HL-60 (cell line): ENCODE measurements around the gene LY6G5B.

Source experiments
- DNase-seq, 2 experiments: peaks; one replicate each; pipeline ENCODE4 v3.0.0-alpha.2; 2010 to 2020; ENCODE audit warnings: low read depth in 1 of 2, low spot score in 1 of 2
- H3K27ac ChIP-seq: fragments of 250-450 bp; sonication (Bioruptor Pico); replicated peaks from 2 replicates; pipeline ENCODE4 v1.5.1; 2020; ENCODE audit warnings: mild to moderate bottlenecking, moderate library complexity
- H3K27me3 ChIP-seq: fragments of 250-450 bp; sonication (Bioruptor Pico); 2 replicates; pipeline ENCODE4 v1.5.1; 2021; ENCODE audit warnings: mild to moderate bottlenecking, moderate library complexity; ENCODE audit not compliant: insufficient read depth, poor library complexity, severe bottlenecking
- H3K4me3 ChIP-seq: replicated peaks from 2 replicates; pipeline ENCODE4 v1.5.1; 2011; ENCODE audit warnings: mild to moderate bottlenecking, control low read depth, low read length; ENCODE audit not compliant: insufficient read depth
- GABPA ChIP-seq: IDR thresholded peaks from 2 replicates; pipeline ENCODE4 v1.6.1; 2012; ENCODE audit warnings: low read depth
- POLR2AphosphoS5 ChIP-seq: IDR thresholded peaks from 2 replicates; pipeline ENCODE4 v1.6.1; 2012; ENCODE audit warnings: low read depth
- SPI1 ChIP-seq: IDR thresholded peaks from 2 replicates; pipeline ENCODE4 v1.6.1; 2012; ENCODE audit warnings: low read depth, mild to moderate bottlenecking, borderline replicate concordance
- TF ChIP-seq, protein P1 (sequence below): IDR thresholded peaks from 2 replicates; pipeline ENCODE4 v1.6.1; 2012; ENCODE audit warnings: low read depth; ENCODE audit not compliant: insufficient replicate concordance
- TF ChIP-seq, protein P2 (sequence below): IDR thresholded peaks from one replicate; pipeline ENCODE4 v1.5.1; 2011; ENCODE audit warnings: low read length, control low read depth, inconsistent platforms; ENCODE audit not compliant: insufficient read depth

The LY6G5B gene

GRCh38 chr6:31702405-31702818 lies 32.6 kb downstream of the LY6G5B start:
- H3K27ac ChIP-seq = peak overlapping the region; percentile 96

DNA sequence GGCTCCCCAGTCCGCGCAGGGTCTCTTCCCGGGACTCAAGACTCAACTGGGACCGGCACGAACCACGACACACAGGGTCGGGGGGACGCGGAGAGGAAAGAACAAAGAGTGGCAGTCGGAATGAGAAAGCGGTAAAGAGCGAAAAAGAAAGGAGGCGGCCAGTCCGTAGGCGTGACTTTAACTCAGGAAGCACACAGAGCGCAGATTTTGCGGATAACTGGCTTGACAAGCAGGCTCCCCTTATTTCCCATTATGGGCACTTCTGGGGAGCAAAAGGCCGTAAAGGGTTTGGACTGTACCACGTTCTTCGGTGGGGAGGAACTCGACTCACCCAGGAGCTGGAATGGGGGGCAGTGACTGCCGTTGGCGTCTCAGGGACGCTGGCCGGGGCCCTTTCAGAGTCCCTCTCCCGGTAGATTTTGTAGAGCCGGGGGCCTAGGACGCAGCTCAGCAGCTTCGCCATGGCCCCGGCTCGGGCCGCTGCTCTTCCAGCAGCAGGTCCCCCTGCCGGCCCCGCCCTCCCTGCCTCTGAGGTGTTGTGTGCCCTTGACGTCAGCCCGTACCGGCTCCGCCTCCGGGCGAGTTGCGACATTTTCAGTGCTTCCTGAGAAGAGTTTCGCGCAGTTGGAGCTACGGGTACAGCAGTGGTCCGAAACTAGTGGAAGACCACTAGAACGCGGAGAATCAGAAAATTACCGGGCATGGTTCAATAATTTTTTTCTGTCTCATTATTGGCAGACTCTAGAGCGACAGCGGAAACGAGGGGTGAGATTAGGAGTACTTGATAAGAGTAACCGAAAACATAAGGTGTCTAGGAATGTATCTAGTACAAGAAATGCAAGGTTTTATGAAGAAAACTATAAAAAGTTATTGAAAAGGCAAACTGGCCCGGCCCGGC lies 33.3 kb downstream of the LY6G5B start, which contains the start of gene ABHD16A:
Gene ABHD16A (minus strand): TSS at position 506 of the 898 bp plus-strand sequence. CDS start 43 bp downstream, at position 463.
- H3K4me3 ChIP-seq = peak within 1 kb of the TSS; percentile 64
- peak within 1 kb of the TSS; percentile 96 for H3K27ac ChIP-seq
- TF ChIP-seq, protein P1, sequence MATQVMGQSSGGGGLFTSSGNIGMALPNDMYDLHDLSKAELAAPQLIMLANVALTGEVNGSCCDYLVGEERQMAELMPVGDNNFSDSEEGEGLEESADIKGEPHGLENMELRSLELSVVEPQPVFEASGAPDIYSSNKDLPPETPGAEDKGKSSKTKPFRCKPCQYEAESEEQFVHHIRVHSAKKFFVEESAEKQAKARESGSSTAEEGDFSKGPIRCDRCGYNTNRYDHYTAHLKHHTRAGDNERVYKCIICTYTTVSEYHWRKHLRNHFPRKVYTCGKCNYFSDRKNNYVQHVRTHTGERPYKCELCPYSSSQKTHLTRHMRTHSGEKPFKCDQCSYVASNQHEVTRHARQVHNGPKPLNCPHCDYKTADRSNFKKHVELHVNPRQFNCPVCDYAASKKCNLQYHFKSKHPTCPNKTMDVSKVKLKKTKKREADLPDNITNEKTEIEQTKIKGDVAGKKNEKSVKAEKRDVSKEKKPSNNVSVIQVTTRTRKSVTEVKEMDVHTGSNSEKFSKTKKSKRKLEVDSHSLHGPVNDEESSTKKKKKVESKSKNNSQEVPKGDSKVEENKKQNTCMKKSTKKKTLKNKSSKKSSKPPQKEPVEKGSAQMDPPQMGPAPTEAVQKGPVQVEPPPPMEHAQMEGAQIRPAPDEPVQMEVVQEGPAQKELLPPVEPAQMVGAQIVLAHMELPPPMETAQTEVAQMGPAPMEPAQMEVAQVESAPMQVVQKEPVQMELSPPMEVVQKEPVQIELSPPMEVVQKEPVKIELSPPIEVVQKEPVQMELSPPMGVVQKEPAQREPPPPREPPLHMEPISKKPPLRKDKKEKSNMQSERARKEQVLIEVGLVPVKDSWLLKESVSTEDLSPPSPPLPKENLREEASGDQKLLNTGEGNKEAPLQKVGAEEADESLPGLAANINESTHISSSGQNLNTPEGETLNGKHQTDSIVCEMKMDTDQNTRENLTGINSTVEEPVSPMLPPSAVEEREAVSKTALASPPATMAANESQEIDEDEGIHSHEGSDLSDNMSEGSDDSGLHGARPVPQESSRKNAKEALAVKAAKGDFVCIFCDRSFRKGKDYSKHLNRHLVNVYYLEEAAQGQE = peak; percentile 38
- TF ChIP-seq GABPA = peak; percentile 47
- TF ChIP-seq, protein P2, sequence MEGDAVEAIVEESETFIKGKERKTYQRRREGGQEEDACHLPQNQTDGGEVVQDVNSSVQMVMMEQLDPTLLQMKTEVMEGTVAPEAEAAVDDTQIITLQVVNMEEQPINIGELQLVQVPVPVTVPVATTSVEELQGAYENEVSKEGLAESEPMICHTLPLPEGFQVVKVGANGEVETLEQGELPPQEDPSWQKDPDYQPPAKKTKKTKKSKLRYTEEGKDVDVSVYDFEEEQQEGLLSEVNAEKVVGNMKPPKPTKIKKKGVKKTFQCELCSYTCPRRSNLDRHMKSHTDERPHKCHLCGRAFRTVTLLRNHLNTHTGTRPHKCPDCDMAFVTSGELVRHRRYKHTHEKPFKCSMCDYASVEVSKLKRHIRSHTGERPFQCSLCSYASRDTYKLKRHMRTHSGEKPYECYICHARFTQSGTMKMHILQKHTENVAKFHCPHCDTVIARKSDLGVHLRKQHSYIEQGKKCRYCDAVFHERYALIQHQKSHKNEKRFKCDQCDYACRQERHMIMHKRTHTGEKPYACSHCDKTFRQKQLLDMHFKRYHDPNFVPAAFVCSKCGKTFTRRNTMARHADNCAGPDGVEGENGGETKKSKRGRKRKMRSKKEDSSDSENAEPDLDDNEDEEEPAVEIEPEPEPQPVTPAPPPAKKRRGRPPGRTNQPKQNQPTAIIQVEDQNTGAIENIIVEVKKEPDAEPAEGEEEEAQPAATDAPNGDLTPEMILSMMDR = no peak
- no peaks in the 10 kb centered on the region for H3K27me3 ChIP-seq
- peak; percentile 100 for DNase-seq

More at GRCh38 chr6:31702405-31702818, 32.6 kb downstream of the LY6G5B start:
- no peak for DNase-seq
- peak overlapping the region; percentile 64 for H3K4me3 ChIP-seq
- H3K27me3 ChIP-seq = no peaks in the 10 kb centered on the region
- TF ChIP-seq POLR2AphosphoS5 = no peak
- TF ChIP-seq, protein P2 = no peak
- no peak for TF ChIP-seq GABPA
- no peak for TF ChIP-seq SPI1
- TF ChIP-seq, protein P1 = no peak

DNA sequence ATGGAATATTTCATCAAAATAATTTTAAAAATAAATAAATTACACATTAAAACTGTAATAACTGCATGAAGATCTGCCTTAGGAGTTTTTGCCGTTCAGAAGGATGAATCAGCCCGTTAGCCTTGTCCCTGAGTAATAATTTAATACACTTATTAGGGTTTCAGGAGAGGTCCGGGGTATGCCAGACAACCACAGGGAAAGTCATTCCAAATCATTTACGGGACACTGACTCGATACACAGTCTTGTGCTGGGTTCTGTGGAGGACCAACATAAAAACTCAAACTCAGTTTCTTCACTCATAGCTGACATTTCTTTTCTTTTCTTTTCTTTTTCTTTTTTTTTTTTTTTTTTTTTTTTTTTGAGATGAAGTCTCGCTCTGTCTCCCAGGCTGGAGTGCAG lies 36.2 kb downstream of the LY6G5B start:
- Histone ChIP-seq H3K4me3 (no peak overlapping the region), H3K27me3 (no peaks in the 10 kb centered on the region), H3K27ac (no peak overlapping the region)
- DNase-seq = no peak
- TF ChIP-seq, protein P1 = no peak
- TF ChIP-seq SPI1 (no peak), POLR2AphosphoS5 (no peak), GABPA (no peak)
- TF ChIP-seq, protein P2 = no peak
